Pulmonary artery endothelial cell (primary cell): ENCODE data around the gene SYCP2L. TPM values are rescaled to one million over a fixed set of nuclear protein-coding genes. Genes with fewer than 3 reads are reported as not detected.

Experiments used
- DNase-seq: peaks from one replicate; pipeline ENCODE4 v3.0.0-alpha.2; 2011; ENCODE audit warnings: low read depth, low spot score
- total RNA-seq: library from RNA; depleted of rRNA; stranded (reverse); fragments of >200 nt; gene quantifications from 2 replicates; pipeline ENCODE4 v1.2.3, GENCODE V29; 2014

The SYCP2L gene
- total RNA-seq, 1 donor from 2014 or later, result not detected

- DNase-seq, result no peak
These were observed 119.2 kb downstream of the SYCP2L start for GRCh38 chr6:11006061-11006460.

GRCh38 chr6:11007715-11008608 is 121.1 kb downstream of the SYCP2L start:
- no peak for DNase-seq

GRCh38 chr6:11008821-11009220 is 122.0 kb downstream of the SYCP2L start:
- no peak for DNase-seq

GRCh38 chr6:11009353-11009752 is 122.5 kb downstream of the SYCP2L start:
- DNase-seq, result no peak

- DNase-seq, result no peak
These were observed 125.0 kb downstream of the SYCP2L start for GRCh38 chr6:11011787-11012234.

- DNase-seq, result no peak
These were observed 125.5 kb downstream of the SYCP2L start for GRCh38 chr6:11012295-11012754.

- no peak for DNase-seq
These were observed 126.3 kb downstream of the SYCP2L start for GRCh38 chr6:11012976-11013720.

GRCh38 chr6:11013721-11014070 is 126.8 kb downstream of the SYCP2L start:
- DNase-seq, result no peak

- no peak for DNase-seq
These were observed 128.2 kb downstream of the SYCP2L start for GRCh38 chr6:11015102-11015501.

GRCh38 chr6:11016452-11016851 is 129.6 kb downstream of the SYCP2L start:
- no peak for DNase-seq

- no peak for DNase-seq
These were observed 130.2 kb downstream of the SYCP2L start for GRCh38 chr6:11017090-11017489.

- DNase-seq, result no peak
These were observed 131.4 kb downstream of the SYCP2L start for GRCh38 chr6:11018225-11018624.

GRCh38 chr6:11021003-11021402 is 134.2 kb downstream of the SYCP2L start:
- no peak for DNase-seq

- DNase-seq, result no peak
These were observed 134.9 kb downstream of the SYCP2L start for GRCh38 chr6:11021714-11022113.

- DNase-seq, result no peak
These were observed 136.2 kb downstream of the SYCP2L start for GRCh38 chr6:11023032-11023431.

Other genes starting within 250 kb of the SYCP2L start
- gene C6orf52, start 192.4 kb upstream of the SYCP2L start, total RNA-seq, result 0.26 TPM in 1 of 2 replicates, not detected in the other
- gene PAK1IP1, start 192.1 kb upstream of the SYCP2L start, total RNA-seq, result 25.3 and 29.6 TPM in 2 replicates
- 61.8 and 99.2 TPM in 2 replicates for gene TMEM14C, start 164.0 kb upstream of the SYCP2L start, total RNA-seq
- gene TMEM14B, start 139.2 kb upstream of the SYCP2L start, total RNA-seq, result 50.9 and 83.9 TPM in 2 replicates
- gene MAK, start 48.5 kb upstream of the SYCP2L start, total RNA-seq, result under 0.01 TPM in 1 of 2 replicates, not detected in the other
- not detected in 2 replicates for gene GCM2, start 5.0 kb upstream of the SYCP2L start, total RNA-seq
- gene ELOVL2, start 157.3 kb downstream of the SYCP2L start, total RNA-seq, result not detected in 2 replicates
- 12.8 and 17.4 TPM in 2 replicates for gene SMIM13, start 206.8 kb downstream of the SYCP2L start, total RNA-seq
- 0.04 TPM in 1 of 2 replicates, not detected in the other for gene ERVFRD-1, start 224.7 kb downstream of the SYCP2L start, total RNA-seq